Left lung (tissue), 10 donors: ENCODE measurements around the gene ASTN2. TPM values are rescaled to one million over a fixed set of nuclear protein-coding genes. Genes with fewer than 3 reads are reported as not detected.

Experiments
- ATAC-seq: fragments of 200-7000 bp; cut with Tn5 transposase; one replicate; pipeline ENCODE4 v1.9.1; 2020; ENCODE audit warnings: moderate library complexity
- DNase-seq, 4 donors: peaks; one replicate each; pipeline ENCODE4 v3.0.0-alpha.2; 2013 to 2020
- H3K27ac ChIP-seq, 2 donors: fragments of 200-600 bp; sonication (generic) in 1 of 2; one replicate each; pipeline versions ENCODE4 v1.5.0 to v1.8.0; 2020 to 2021
- H3K27me3 ChIP-seq, 2 donors: fragments of 200-600 bp; sonication (generic) in 1 of 2; one replicate each; pipeline versions ENCODE4 v1.5.0 to v1.8.0; 2020 to 2021
- H3K36me3 ChIP-seq, 2 donors: fragments of 200-600 bp; sonication (generic) in 1 of 2; one replicate each; pipeline versions ENCODE4 v1.5.0 to v1.8.0; 2020 to 2021
- H3K4me1 ChIP-seq, 2 donors: fragments of 200-600 bp; one replicate each; pipeline ENCODE4 v1.8.0; 2021
- H3K4me3 ChIP-seq, 2 donors: fragments of 200-600 bp; sonication (generic) in 1 of 2; one replicate each; pipeline versions ENCODE4 v1.5.0 to v1.8.0; 2020 to 2021; ENCODE audit warnings: mild to moderate bottlenecking in 1 of 2
- H3K9me3 ChIP-seq, 2 donors: fragments of 200-600 bp; sonication (generic) in 1 of 2; one replicate each; pipeline versions ENCODE4 v1.5.0 to v1.8.0; 2020 to 2021
- intact Hi-C, 2 donors: fragments of 100-400 bp; cut with DNase I; formaldehyde crosslinking; loops; one replicate each; pipeline versions ENCODE4 v1.11.2 to v1.14.2; 2022
- polyA plus RNA-seq, 6 donors: library from polyadenylated mRNA; unstranded; fragments of 120-200 nt; gene quantifications; one replicate each; pipeline ENCODE4 v1.2.1, GENCODE V29; 2013; ENCODE audit not compliant: insufficient read length in 6 of 6
- total RNA-seq, 2 donors: library from RNA; stranded (reverse); fragmentation: NEBNext Ultra II Directional; extraction: Animal tissue kit (Norgen Biotek cat#: 25700); gene quantifications; one replicate each; pipeline ENCODE4 v1.2.1, GENCODE V29; 2021
- TF ChIP-seq, protein P1 (sequence below), 2 donors: fragments of 200-600 bp; sonication (generic) in 1 of 2; IDR thresholded peaks; one replicate each; pipeline versions ENCODE4 v1.5.0 to v1.8.0; 2021; ENCODE audit warnings: antibody characterized with exemption in 2 of 2
- donor health status: DM: no; HTN: yes; CAD: no.
- donor health status: DM: no; HTN: no; CAD: no.

Gene ASTN2
- total and polyA plus RNA-seq, 8 donors, result 3.1 to 5.5 (median 4.5) TPM

- TF ChIP-seq, protein P1, sequence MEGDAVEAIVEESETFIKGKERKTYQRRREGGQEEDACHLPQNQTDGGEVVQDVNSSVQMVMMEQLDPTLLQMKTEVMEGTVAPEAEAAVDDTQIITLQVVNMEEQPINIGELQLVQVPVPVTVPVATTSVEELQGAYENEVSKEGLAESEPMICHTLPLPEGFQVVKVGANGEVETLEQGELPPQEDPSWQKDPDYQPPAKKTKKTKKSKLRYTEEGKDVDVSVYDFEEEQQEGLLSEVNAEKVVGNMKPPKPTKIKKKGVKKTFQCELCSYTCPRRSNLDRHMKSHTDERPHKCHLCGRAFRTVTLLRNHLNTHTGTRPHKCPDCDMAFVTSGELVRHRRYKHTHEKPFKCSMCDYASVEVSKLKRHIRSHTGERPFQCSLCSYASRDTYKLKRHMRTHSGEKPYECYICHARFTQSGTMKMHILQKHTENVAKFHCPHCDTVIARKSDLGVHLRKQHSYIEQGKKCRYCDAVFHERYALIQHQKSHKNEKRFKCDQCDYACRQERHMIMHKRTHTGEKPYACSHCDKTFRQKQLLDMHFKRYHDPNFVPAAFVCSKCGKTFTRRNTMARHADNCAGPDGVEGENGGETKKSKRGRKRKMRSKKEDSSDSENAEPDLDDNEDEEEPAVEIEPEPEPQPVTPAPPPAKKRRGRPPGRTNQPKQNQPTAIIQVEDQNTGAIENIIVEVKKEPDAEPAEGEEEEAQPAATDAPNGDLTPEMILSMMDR (IDR thresholded peaks at IDR 0.05), result no peak
- ATAC-seq (no peak), DNase-seq (no peak)
- Histone ChIP-seq H3K27ac (no peak overlapping the region), H3K27me3 (no peaks in the 10 kb centered on the region), H3K4me1 (no peaks in the 10 kb centered on the region), H3K9me3 (peaks cover 4 to 35% of the 10 kb centered on the region in 2 donors), H3K36me3 (no peaks in the 10 kb centered on the region), H3K4me3 (no peak overlapping the region)
- intact Hi-C loops, result no loop called here
These were observed 541.4 kb downstream of the ASTN2 start for GRCh38 chr9:116873491-116873890.

GRCh38 chr9:116870566-116870965 lies 544.3 kb downstream of the ASTN2 start:
- Histone ChIP-seq H3K36me3 (no peaks in the 10 kb centered on the region), H3K4me1 (no peaks in the 10 kb centered on the region), H3K4me3 (no peak overlapping the region), H3K9me3 (peaks cover 0 to 6% of the 10 kb centered on the region in 2 donors), H3K27me3 (no peaks in the 10 kb centered on the region), H3K27ac (no peak overlapping the region)
- DNase-seq (no peak), ATAC-seq (no peak)
- TF ChIP-seq, protein P1 (IDR thresholded peaks at IDR 0.05), result no peak
- intact Hi-C loops, result no loop called here

- H3K27me3 ChIP-seq, result no peaks in the 10 kb centered on the region
- no peaks in the 10 kb centered on the region for H3K36me3 ChIP-seq
- no peaks in the 10 kb centered on the region for H3K4me1 ChIP-seq
- no peak overlapping the region for H3K27ac ChIP-seq
- intact Hi-C loops, result no loop called here
- DNase-seq (peak in 1 of 4 donors; percentile 7), ATAC-seq (no peak)
- H3K4me3 ChIP-seq, result no peak overlapping the region
- H3K9me3 ChIP-seq, result no peaks in the 10 kb centered on the region
- TF ChIP-seq, protein P1 (IDR thresholded peaks at IDR 0.05), result no peak
These were observed 546.7 kb downstream of the ASTN2 start for GRCh38 chr9:116868201-116868600.

DNA sequence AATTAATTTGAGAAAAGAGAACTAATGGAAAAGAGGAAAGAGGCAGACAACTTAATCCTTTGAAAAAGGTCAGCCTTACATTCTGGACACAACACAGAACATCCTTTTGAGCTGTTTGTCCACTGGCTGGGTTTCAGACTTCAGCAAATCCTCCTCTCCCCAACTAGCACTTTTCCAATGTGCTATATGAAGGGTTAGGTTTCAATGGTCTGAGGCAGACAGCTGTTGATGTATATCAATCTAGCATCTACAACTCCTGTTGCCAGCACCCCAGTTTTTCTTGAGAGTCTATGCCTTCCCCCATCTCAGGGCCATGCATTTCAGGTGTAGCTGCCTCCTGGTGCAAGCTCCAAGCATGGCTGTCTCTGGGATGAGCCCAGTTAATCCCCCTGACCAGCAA lies 553.5 kb downstream of the ASTN2 start:
- Histone ChIP-seq H3K36me3 (no peaks in the 10 kb centered on the region), H3K4me3 (no peak overlapping the region), H3K27ac (no peak overlapping the region), H3K4me1 (no peaks in the 10 kb centered on the region), H3K27me3 (no peaks in the 10 kb centered on the region), H3K9me3 (no peaks in the 10 kb centered on the region)
- TF ChIP-seq, protein P1 (IDR thresholded peaks at IDR 0.05), result no peak
- DNase-seq (no peak), ATAC-seq (no peak)
- intact Hi-C loops, result no loop called here

DNA sequence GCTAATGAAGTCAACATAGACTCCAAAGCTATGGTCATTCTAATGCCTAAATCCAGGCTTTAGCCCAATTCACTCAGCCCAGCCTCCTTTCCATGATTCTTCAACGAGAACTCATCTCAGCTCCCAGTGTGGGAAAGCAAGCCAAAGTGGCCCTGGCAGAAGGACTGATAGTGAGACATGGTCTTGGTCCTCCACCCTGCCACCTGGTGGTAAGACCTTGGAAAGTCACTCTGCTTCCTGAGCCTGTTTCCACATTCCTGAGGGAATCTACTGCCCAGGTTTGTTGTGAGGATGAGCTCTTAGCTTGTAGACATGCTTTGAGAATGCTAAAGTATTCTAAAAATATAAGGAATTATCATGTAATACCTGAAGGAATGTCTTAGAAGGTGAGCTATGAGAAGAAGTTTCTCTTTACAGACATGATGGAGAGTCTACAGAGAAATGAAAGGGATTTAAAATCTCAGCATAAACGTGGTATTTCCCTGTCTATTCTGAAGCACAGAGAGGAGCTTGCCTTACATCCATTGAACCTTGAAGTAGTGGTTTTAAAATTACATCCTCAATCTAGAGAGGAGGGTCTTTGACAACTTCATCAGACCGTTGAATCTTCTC lies 554.2 kb downstream of the ASTN2 start:
- ATAC-seq, result peak; percentile 91
- no peak overlapping the region for H3K4me3 ChIP-seq
- intact Hi-C loops, result no loop called here

More for the DNA sequence above, 554.2 kb downstream of the ASTN2 start:
- no peak overlapping the region for H3K27ac ChIP-seq
- H3K4me1 ChIP-seq, result no peaks in the 10 kb centered on the region
- no peaks in the 10 kb centered on the region for H3K27me3 ChIP-seq
- H3K9me3 ChIP-seq, result no peaks in the 10 kb centered on the region
- peak in 2 of 4 donors; percentile 55 to 64 for DNase-seq
- H3K36me3 ChIP-seq, result no peaks in the 10 kb centered on the region
- TF ChIP-seq, protein P1 (IDR thresholded peaks at IDR 0.05), result peak; percentile 50 to 75
